Nephron progenitor cell (in vitro differentiated cells): ENCODE measurements around the gene GPRIN1.
A peak's percentile ranks its signal among the peaks of the same experiment; 100 is the strongest.

Experiments
- DNase-seq: peaks from one replicate; pipeline ENCODE4 v3.0.0; 2021
- H3K27ac Mint-ChIP-seq: 2 replicates; pipeline ENCODE4 v1.8.0; 2021; ENCODE audit warnings: mild to moderate bottlenecking, moderate library complexity, mixed read lengths
- H3K27me3 Mint-ChIP-seq: 2 replicates; pipeline ENCODE4 v1.8.0; 2021; ENCODE audit warnings: mild to moderate bottlenecking, low read depth, mixed read lengths; ENCODE audit not compliant: poor library complexity
- H3K36me3 Mint-ChIP-seq: 2 replicates; pipeline ENCODE4 v1.8.0; 2021; ENCODE audit warnings: low read depth, mixed read lengths
- H3K4me1 Mint-ChIP-seq: 2 replicates; pipeline ENCODE4 v1.8.0; 2021; ENCODE audit warnings: mixed read lengths
- H3K4me3 Mint-ChIP-seq: 2 replicates; pipeline ENCODE4 v1.8.0; 2021; ENCODE audit warnings: mild to moderate bottlenecking, moderate library complexity, mixed read lengths
- H3K9me3 Mint-ChIP-seq: 2 replicates; pipeline ENCODE4 v1.8.0; 2021; ENCODE audit warnings: mild to moderate bottlenecking, moderate library complexity, mixed read lengths
- CTCF ChIP-seq: fragments of 200-600 bp; sonication (generic); IDR thresholded peaks from 2 replicates; pipeline ENCODE4 v1.5.0; 2021; ENCODE audit warnings: antibody characterized with exemption

The GPRIN1 gene

GRCh38 chr5:176619203-176619568, 9.2 kb upstream of the GPRIN1 start:
- H3K36me3 Mint-ChIP-seq: no peaks in the 10 kb centered on the region
- H3K4me3 Mint-ChIP-seq: peak overlapping the region; percentile 15
- H3K4me1 Mint-ChIP-seq: peaks cover 7% of the 10 kb centered on the region

GRCh38 chr5:176618783-176619182, 8.8 kb upstream of the GPRIN1 start:
- H3K27me3 Mint-ChIP-seq: peaks cover 97% of the 10 kb centered on the region
- no peak overlapping the region for H3K27ac Mint-ChIP-seq
- peaks cover 12% of the 10 kb centered on the region for H3K4me1 Mint-ChIP-seq
- no peak for DNase-seq
- no peak overlapping the region for H3K4me3 Mint-ChIP-seq
- no peaks in the 10 kb centered on the region for H3K9me3 Mint-ChIP-seq
- TF ChIP-seq CTCF: no peak
- H3K36me3 Mint-ChIP-seq: no peaks in the 10 kb centered on the region

More at GRCh38 chr5:176619203-176619568, 9.2 kb upstream of the GPRIN1 start:
- Mint-ChIP-seq H3K9me3 (no peaks in the 10 kb centered on the region), H3K27ac (no peak overlapping the region), H3K27me3 (peaks cover 96% of the 10 kb centered on the region)
- TF ChIP-seq CTCF: peak; percentile 33
- DNase-seq: peak; percentile 96

GRCh38 chr5:176616511-176616910, 6.6 kb upstream of the GPRIN1 start:
- Mint-ChIP-seq H3K4me3 (no peak overlapping the region), H3K9me3 (no peaks in the 10 kb centered on the region), H3K27me3 (peaks cover 80% of the 10 kb centered on the region), H3K36me3 (no peaks in the 10 kb centered on the region), H3K27ac (no peak overlapping the region), H3K4me1 (peaks cover 13% of the 10 kb centered on the region)
- DNase-seq: no peak
- TF ChIP-seq CTCF: no peak

- no peak overlapping the region for H3K4me3 Mint-ChIP-seq
- H3K27me3 Mint-ChIP-seq: peaks cover 72% of the 10 kb centered on the region
Observed at GRCh38 chr5:176614805-176615478, 5.0 kb upstream of the GPRIN1 start.

GRCh38 chr5:176612855-176613254, 2.9 kb upstream of the GPRIN1 start:
- peaks cover 58% of the 10 kb centered on the region for H3K27me3 Mint-ChIP-seq
- TF ChIP-seq CTCF: no peak

More at GRCh38 chr5:176614805-176615478, 5.0 kb upstream of the GPRIN1 start:
- no peak overlapping the region for H3K27ac Mint-ChIP-seq
- no peak for DNase-seq
- H3K4me1 Mint-ChIP-seq: peaks cover 12% of the 10 kb centered on the region
- TF ChIP-seq CTCF: no peak
- H3K36me3 Mint-ChIP-seq: no peaks in the 10 kb centered on the region
- no peaks in the 10 kb centered on the region for H3K9me3 Mint-ChIP-seq

GRCh38 chr5:176612008-176612407, 2.1 kb upstream of the GPRIN1 start:
- Mint-ChIP-seq H3K36me3 (no peaks in the 10 kb centered on the region), H3K27me3 (peaks cover 52% of the 10 kb centered on the region), H3K4me3 (no peak overlapping the region), H3K4me1 (peaks cover 21% of the 10 kb centered on the region), H3K27ac (no peak overlapping the region), H3K9me3 (no peaks in the 10 kb centered on the region)
- no peak for DNase-seq
- TF ChIP-seq CTCF: no peak

More at GRCh38 chr5:176612855-176613254, 2.9 kb upstream of the GPRIN1 start:
- Mint-ChIP-seq H3K4me3 (no peak overlapping the region), H3K4me1 (peaks cover 21% of the 10 kb centered on the region), H3K9me3 (no peaks in the 10 kb centered on the region), H3K27ac (no peak overlapping the region), H3K36me3 (no peaks in the 10 kb centered on the region)
- DNase-seq: no peak
